Endothelial cell of umbilical vein (primary cell): Measurements from ENCODE around the gene SENP6. TPM values are rescaled to one million over a fixed set of nuclear protein-coding genes. Genes with fewer than 3 reads are reported as not detected.

Experiments
- BruUV-seq: library from RNA; stranded (reverse); fragments of 400-500 nt; replicated peaks from 2 replicates; lab custom pipeline; 2021; lab: Mats Ljungman, UMichigan
- CTCF ChIA-PET: fragments of 300-600, 350-600 bp; sonication (Branson Sonifier 250); formaldehyde crosslinking; loops from one replicate; lab custom pipeline; 2021; ENCODE audit warnings: antibody characterized with exemption, inconsistent platforms; lab: Charles Lee
- POLR2A ChIA-PET: fragments of 300-600, 350-600 bp; sonication (Branson Sonifier 250); formaldehyde crosslinking; loops from one replicate; lab custom pipeline; 2021; ENCODE audit warnings: antibody characterized with exemption, inconsistent platforms; lab: Charles Lee
- DNase-seq: peaks from one replicate; pipeline ENCODE4 v3.0.0-alpha.2; 2011; ENCODE audit warnings: low read depth, low spot score
- FAIRE-seq: peaks from 2 replicates; lab custom pipeline; 2011; peaks lifted over from hg19 to GRCh38; lab: Jason Lieb, UNC
- H2AFZ ChIP-seq: 2 replicates; pipeline ENCODE4 v1.6.0; 2012; ENCODE audit warnings: low read depth, low read length, control low read depth, inconsistent platforms
- H3K27ac ChIP-seq: 2 replicates; pipeline ENCODE4 v1.5.1; 2011; ENCODE audit warnings: low read depth, mild to moderate bottlenecking, control low read depth, low read length, moderate library complexity; ENCODE audit not compliant: insufficient read depth
- H3K27me3 ChIP-seq, 2 experiments: 2 replicates each; pipeline versions ENCODE4 v1.6.0 to v1.6.1; 2011; ENCODE audit warnings: low read length in 2 of 2, mixed read lengths in 1 of 2; ENCODE audit not compliant: control insufficient read depth in 2 of 2, insufficient read depth in 2 of 2
- H3K36me3 ChIP-seq, 2 experiments: 2 replicates in 1 of 2; 3 replicates in 1 of 2; pipeline ENCODE4 v1.5.1; 2011; ENCODE audit warnings: low read length in 2 of 2, mild to moderate bottlenecking in 1 of 2, moderate library complexity in 1 of 2; ENCODE audit not compliant: control insufficient read depth in 2 of 2, insufficient read depth in 2 of 2; ENCODE audit errors: extremely low read depth in 1 of 2
- H3K4me1 ChIP-seq: 3 replicates; pipeline ENCODE4 v1.5.1; 2011; ENCODE audit warnings: mild to moderate bottlenecking, low read length; ENCODE audit not compliant: control insufficient read depth, insufficient read depth; ENCODE audit errors: extremely low read depth
- H3K4me2 ChIP-seq: 2 replicates; pipeline ENCODE4 v1.6.1; 2011; ENCODE audit warnings: low read length, control low read depth, mixed read lengths; ENCODE audit not compliant: insufficient read depth
- H3K4me3 ChIP-seq, 3 experiments: fragments of 200-600 bp in 1 of 3; sonication (generic), shearing (Covaris generic) in 1 of 3; replicated peaks in 1 of 3; 2 replicates each; pipeline ENCODE4 v1.5.1; 2011 to 2016; ENCODE audit warnings: control low read depth in 3 of 3, low read length in 3 of 3, mild to moderate bottlenecking in 2 of 3, inconsistent platforms in 1 of 3, low read depth in 1 of 3, moderate library complexity in 1 of 3; ENCODE audit not compliant: insufficient read depth in 1 of 3
- H3K79me2 ChIP-seq: 2 replicates; pipeline ENCODE4 v1.6.0; 2012; ENCODE audit warnings: low read length, inconsistent platforms; ENCODE audit not compliant: control insufficient read depth, insufficient read depth
- H3K9ac ChIP-seq: replicated peaks from 2 replicates; pipeline ENCODE3; 2011; ENCODE audit warnings: low read length, control low read depth; ENCODE audit not compliant: insufficient read depth; ENCODE audit errors: extremely low read depth
- H3K9me1 ChIP-seq: replicated peaks from 3 replicates; pipeline ENCODE4 v1.6.0; 2011; ENCODE audit warnings: mild to moderate bottlenecking, low read length; ENCODE audit not compliant: control insufficient read depth, insufficient read depth; ENCODE audit errors: extremely low read depth
- H3K9me3 ChIP-seq: replicated peaks from 2 replicates; pipeline ENCODE4 v1.5.1; 2012; ENCODE audit warnings: low read length, inconsistent platforms; ENCODE audit not compliant: control insufficient read depth, insufficient read depth
- H4K20me1 ChIP-seq: replicated peaks from 2 replicates; pipeline ENCODE3; 2011; ENCODE audit warnings: mild to moderate bottlenecking, low read length; ENCODE audit not compliant: control insufficient read depth, insufficient read depth; ENCODE audit errors: extremely low read depth
- FOS ChIP-seq: IDR thresholded peaks from 2 replicates; pipeline ENCODE4 v1.6.1; 2011; ENCODE audit warnings: mild to moderate bottlenecking, low read length, moderate library complexity, borderline replicate concordance; ENCODE audit not compliant: insufficient read depth
- GATA2 ChIP-seq: IDR thresholded peaks from 2 replicates; pipeline ENCODE4 v1.7.0; 2011; ENCODE audit warnings: low read depth, mild to moderate bottlenecking, moderate library complexity, mixed read lengths, low read length; ENCODE audit not compliant: insufficient read length, insufficient read depth
- JUN ChIP-seq: IDR thresholded peaks from 2 replicates; pipeline ENCODE4 v1.6.1; 2011; ENCODE audit warnings: borderline replicate concordance, low read depth; ENCODE audit not compliant: insufficient read length, insufficient read depth
- MAX ChIP-seq: IDR thresholded peaks from 2 replicates; pipeline ENCODE4 v1.6.1; 2011; ENCODE audit not compliant: insufficient read depth, insufficient read length
- MYC ChIP-seq: IDR thresholded peaks from one replicate; pipeline ENCODE4 v1.6.1; 2011; ENCODE audit warnings: mild to moderate bottlenecking, low read depth, low read length
- dilution Hi-C: fragments of 300-500 bp; cut with MboI; formaldehyde crosslinking; loops from one replicate; pipeline ENCODE4 v1.15.0; 2019; ENCODE audit warnings: low sequenced_read_pairs; ENCODE audit not compliant: extremely low pct_ligation_motif_present
- intact Hi-C: fragments of 100-400 bp; cut with micrococcal nuclease; formaldehyde crosslinking; loops from one replicate; pipeline ENCODE4 v1.10.0; 2022
- polyA plus RNA-seq, 4 experiments: library from polyadenylated mRNA; depleted of rRNA in 3 of 4; stranded (reverse) in 3 of 4; unstranded in 1 of 4; fragments of >200 nt; gene quantifications; 2 replicates each; pipeline versions ENCODE4 v1.2.1 to v1.2.3, GENCODE V29; 2011 to 2012; ENCODE audit warnings: missing spikeins in 1 of 4
- total RNA-seq: library from RNA; stranded (reverse); gene quantifications from 2 replicates; pipeline ENCODE4 v1.2.3, GENCODE V29; 2021
- TF ChIP-seq, protein P1 (sequence below), 2 donors: IDR thresholded peaks; 1 replicate in 1 of 2; 2 replicates in 1 of 2; pipeline ENCODE4 v1.5.1; 2011; ENCODE audit warnings: low read length in 2 of 2, mild to moderate bottlenecking in 2 of 2, moderate library complexity in 2 of 2, control low read depth in 1 of 2, inconsistent platforms in 1 of 2, low read depth in 1 of 2; ENCODE audit not compliant: insufficient read depth in 1 of 2; ENCODE audit errors: extremely low read depth in 1 of 2

The SENP6 gene
- total and polyA plus RNA-seq, 2 donors (not counting 3 experiments of a cell fraction or from before 2014, with no cell fraction given), result 11.5 to 99.1 TPM

- ChIA-PET CTCF (interaction anchor here (1.0 kb wide), 1 partner anchor 19 kb away, joined by 3 read pairs; no protein-coding TSS in a partner anchor), POLR2A (interaction anchor here (1.3 kb wide), 1 partner anchor 13 kb away, joined by 4 read pairs; the partner anchor contains the start of gene SENP6)
- Histone ChIP-seq H3K27me3 (no peaks in the 10 kb centered on the region), H2AFZ (no peak overlapping the region), H3K4me2 (no peak overlapping the region), H3K27ac (no peak overlapping the region), H3K9ac (no peak overlapping the region), H4K20me1 (no peaks in the 10 kb centered on the region), H3K79me2 (no peaks in the 10 kb centered on the region), H3K9me3 (no peaks in the 10 kb centered on the region), H3K9me1 (no peaks in the 10 kb centered on the region), H3K36me3 (no peaks in the 10 kb centered on the region), H3K4me3 (no peak overlapping the region), H3K4me1 (no peaks in the 10 kb centered on the region)
- intact Hi-C loops (no loop called here), dilution Hi-C loops (no loop called here)
- BruUV-seq, result no TSS peak
- TF ChIP-seq MYC, result no peak
- TF ChIP-seq, protein P1, sequence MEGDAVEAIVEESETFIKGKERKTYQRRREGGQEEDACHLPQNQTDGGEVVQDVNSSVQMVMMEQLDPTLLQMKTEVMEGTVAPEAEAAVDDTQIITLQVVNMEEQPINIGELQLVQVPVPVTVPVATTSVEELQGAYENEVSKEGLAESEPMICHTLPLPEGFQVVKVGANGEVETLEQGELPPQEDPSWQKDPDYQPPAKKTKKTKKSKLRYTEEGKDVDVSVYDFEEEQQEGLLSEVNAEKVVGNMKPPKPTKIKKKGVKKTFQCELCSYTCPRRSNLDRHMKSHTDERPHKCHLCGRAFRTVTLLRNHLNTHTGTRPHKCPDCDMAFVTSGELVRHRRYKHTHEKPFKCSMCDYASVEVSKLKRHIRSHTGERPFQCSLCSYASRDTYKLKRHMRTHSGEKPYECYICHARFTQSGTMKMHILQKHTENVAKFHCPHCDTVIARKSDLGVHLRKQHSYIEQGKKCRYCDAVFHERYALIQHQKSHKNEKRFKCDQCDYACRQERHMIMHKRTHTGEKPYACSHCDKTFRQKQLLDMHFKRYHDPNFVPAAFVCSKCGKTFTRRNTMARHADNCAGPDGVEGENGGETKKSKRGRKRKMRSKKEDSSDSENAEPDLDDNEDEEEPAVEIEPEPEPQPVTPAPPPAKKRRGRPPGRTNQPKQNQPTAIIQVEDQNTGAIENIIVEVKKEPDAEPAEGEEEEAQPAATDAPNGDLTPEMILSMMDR (IDR thresholded peaks at IDR 0.05; ENCODE audit: extremely low read depth in 1 of 2, insufficient read depth in 1 of 2, low read depth in 1 of 2, low read length in 2 of 2), result no peak
- TF ChIP-seq JUN, result no peak
- TF ChIP-seq MAX, result no peak
- no peak for TF ChIP-seq FOS
- TF ChIP-seq GATA2, result no peak
- FAIRE-seq, result no peak
- no peak for DNase-seq
Observed at GRCh38 chr6:75588948-75589347, 12.7 kb upstream of the SENP6 start.
